Mesodermal cell (in vitro differentiated cells): ENCODE data around the gene LGR4.
A peak's percentile ranks its signal among the peaks of the same experiment; 100 is the strongest.

ENCODE experiments used
- H3K27ac ChIP-seq: 2 replicates; pipeline ENCODE4 v1.7.0; 2013; ENCODE audit warnings: mild to moderate bottlenecking, low read depth, low read length, moderate library complexity; ENCODE audit not compliant: severe bottlenecking
- H3K36me3 ChIP-seq: 2 replicates; pipeline ENCODE4 v1.7.1; 2013; ENCODE audit warnings: mild to moderate bottlenecking, low read length, moderate library complexity; ENCODE audit not compliant: control insufficient read depth, insufficient read depth
- H3K4me1 ChIP-seq: one replicate; pipeline ENCODE4 v1.7.1; 2013; ENCODE audit warnings: mild to moderate bottlenecking, low read length; ENCODE audit not compliant: insufficient read depth, control insufficient read depth, poor library complexity, severe bottlenecking
- H3K4me3 ChIP-seq: 2 replicates; pipeline ENCODE4 v1.7.0; 2013; ENCODE audit warnings: low read length, control low read depth, mild to moderate bottlenecking; ENCODE audit not compliant: insufficient read depth, poor library complexity, severe bottlenecking; ENCODE audit errors: extremely low read depth
- H3K9me3 ChIP-seq: 2 replicates; pipeline ENCODE4 v1.7.1; 2013; ENCODE audit warnings: mild to moderate bottlenecking, low read length, moderate library complexity; ENCODE audit not compliant: control insufficient read depth
- WGBS, 2 experiments: methylation state at CpG; one replicate each; pipeline ENCODE4 v1.1.5; 2013; ENCODE audit warnings: missing lambda C conversion rate in 2 of 2; ENCODE audit not compliant: insufficient coverage in 2 of 2; 5-methylcytosine and 5-hydroxymethylcytosine counted together

The LGR4 gene

DNA sequence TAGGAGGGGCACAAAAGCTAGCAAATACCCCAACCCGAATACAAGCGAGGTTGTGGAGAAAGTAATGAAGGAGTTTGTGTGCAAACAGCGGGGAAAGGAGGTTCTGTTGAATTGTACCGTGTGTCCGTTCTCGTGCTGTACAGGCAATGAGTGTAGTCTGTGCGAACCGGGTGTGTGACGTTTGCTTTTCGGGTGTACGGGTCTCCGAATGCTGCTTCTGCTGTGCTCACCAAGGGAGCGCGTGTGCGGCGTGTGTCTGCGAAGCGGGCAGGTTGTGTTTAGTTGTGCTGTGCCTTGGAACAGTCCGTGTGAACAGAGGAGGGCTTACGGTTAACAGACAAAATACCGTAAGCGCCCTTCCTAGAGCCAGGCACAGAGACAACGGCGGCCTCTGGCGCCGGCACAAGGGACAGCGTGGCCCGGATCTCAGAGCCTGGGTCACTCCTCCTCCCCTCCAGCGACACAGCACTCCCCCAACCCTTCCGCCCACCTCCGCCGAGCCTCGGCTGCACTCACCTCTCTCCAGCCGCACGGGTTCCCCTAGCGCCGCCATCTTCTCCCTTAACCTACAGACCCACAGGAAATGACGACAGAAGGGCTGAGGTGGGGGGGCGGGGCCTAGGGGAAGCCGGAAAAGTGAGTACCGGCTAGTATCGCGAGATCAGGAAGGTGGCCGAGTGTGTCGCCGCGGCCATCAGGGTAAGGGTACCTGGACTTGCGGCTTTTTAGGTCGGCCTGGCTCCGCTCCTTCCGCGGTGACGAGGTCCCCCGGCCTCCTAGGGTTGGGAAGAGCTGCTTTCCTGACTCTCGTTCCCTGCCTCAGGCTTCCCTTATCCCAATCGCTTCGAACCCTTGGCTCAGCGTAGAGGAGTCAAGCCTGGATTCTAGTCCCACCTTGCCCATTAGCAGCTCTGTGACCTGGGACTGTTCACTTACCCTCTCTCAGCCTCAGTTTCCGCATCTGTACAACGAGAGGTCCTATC is 33.9 kb upstream of the LGR4 start, which contains the start of gene LIN7C:
LIN7C (minus strand) TSS at position 570 of the 983 bp plus-strand sequence; CDS start at position 553, 17 bp downstream.
- Histone ChIP-seq H3K4me1 (no peaks in the 10 kb centered on the region), H3K4me3 (peak within 1 kb of the TSS; percentile 85), H3K9me3 (no peaks in the 10 kb centered on the region), H3K27ac (peak within 1 kb of the TSS; percentile 95), H3K36me3 (peaks cover 20% of the 10 kb centered on the region)
- WGBS, 2 experiments: 0% methylated on average over 38 to 46 of the region's 60 CpGs

DNA sequence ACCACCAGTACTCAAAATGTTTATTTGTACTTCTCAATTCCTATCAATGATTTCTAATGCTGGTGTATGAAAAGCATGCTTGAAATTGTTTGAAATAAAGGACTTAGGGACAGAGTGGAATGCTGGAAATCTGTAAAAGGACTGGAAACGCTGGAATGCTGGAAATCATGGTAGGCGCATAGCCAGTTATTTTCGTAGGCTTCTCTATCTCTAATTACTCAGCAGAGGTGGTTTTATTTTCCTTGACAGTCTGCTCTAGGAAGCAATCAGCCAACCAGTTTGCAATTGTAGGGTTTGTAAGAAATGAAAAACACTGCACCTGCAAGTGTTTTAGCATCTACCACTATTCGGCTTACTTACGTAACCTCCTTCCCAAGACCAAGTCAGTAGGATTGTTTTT is 33.2 kb upstream of the LGR4 start:
- H3K36me3 ChIP-seq: peaks cover 22% of the 10 kb centered on the region
- H3K27ac ChIP-seq: peak overlapping the region; percentile 95
- H3K4me3 ChIP-seq: peak overlapping the region; percentile 85
- H3K9me3 ChIP-seq: no peaks in the 10 kb centered on the region
- H3K4me1 ChIP-seq: no peaks in the 10 kb centered on the region
- WGBS, 2 experiments: 0% methylated on average over 1 of the region's 5 CpGs

DNA sequence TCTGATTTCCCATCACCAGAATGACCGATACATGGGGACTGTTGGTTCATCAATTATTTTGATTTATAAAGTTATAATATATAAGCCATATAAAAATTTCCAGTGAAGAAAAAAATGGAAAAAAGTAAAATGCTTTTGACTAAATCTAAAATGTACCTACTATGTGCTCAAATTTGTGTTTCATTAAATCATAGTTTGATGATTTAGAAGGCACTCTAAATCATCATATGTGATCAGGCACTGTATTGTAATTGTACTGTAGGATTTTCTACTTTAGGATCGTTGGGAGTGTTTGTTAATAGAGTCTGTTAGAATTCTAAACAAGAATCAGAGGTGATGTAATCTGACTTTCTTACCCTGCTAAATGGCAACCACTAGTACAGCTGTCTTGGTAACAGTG is 31.6 kb upstream of the LGR4 start:
- WGBS, 2 experiments: 100% methylated on average over 1 of the region's 2 CpGs; no CpG with 5 or more reads in 1 of the 2 experiments
- H3K27ac ChIP-seq: no peak overlapping the region
- H3K9me3 ChIP-seq: no peaks in the 10 kb centered on the region
- H3K4me3 ChIP-seq: no peak overlapping the region
- peaks cover 31% of the 10 kb centered on the region for H3K36me3 ChIP-seq
- H3K4me1 ChIP-seq: no peaks in the 10 kb centered on the region

DNA sequence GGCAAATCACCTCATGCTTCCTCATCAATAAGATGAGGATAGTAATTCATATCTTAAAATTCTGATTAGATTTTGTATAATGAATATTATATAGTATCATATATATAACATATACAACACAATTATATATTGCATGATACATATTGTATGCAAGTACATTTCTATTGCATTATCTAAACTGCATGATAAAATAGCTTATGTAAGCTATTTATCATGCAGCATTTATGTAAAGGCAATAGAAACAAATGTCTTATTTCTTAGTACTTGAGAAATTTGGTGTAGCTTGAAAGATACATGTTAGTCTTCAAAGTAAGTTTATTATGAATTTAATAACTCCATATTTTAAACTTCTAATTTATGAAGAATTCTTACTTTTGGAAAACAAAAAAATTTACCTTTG is 28.5 kb upstream of the LGR4 start:
- H3K4me3 ChIP-seq: no peak overlapping the region
- H3K36me3 ChIP-seq: peaks cover 42% of the 10 kb centered on the region

DNA sequence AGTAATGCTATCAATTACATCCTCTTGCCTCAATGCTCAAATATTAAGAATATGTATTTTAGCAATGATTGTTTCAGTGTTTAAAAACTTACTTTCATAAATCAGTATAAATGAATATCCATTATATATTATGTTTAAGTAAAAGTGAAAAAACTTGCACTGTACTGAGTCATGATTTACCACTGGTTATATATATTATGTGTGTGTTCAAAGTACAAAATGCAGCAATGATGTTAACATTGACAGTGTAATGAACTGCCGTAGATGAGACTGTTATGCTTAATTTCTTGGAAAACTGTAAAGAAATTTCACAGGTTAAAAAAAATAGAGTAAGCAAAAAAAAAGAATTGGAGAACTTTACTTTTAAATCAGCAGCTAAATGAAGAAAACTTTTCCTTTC is 25.3 kb upstream of the LGR4 start:
- WGBS, 2 experiments: no CpG with 5 or more reads among the region's 1 CpG
- Histone ChIP-seq H3K36me3 (peaks cover 52% of the 10 kb centered on the region), H3K9me3 (no peaks in the 10 kb centered on the region), H3K4me1 (no peaks in the 10 kb centered on the region), H3K4me3 (no peak overlapping the region), H3K27ac (no peak overlapping the region)

More for the DNA sequence above, 28.5 kb upstream of the LGR4 start:
- Histone ChIP-seq H3K9me3 (no peaks in the 10 kb centered on the region), H3K4me1 (no peaks in the 10 kb centered on the region), H3K27ac (no peak overlapping the region)

DNA sequence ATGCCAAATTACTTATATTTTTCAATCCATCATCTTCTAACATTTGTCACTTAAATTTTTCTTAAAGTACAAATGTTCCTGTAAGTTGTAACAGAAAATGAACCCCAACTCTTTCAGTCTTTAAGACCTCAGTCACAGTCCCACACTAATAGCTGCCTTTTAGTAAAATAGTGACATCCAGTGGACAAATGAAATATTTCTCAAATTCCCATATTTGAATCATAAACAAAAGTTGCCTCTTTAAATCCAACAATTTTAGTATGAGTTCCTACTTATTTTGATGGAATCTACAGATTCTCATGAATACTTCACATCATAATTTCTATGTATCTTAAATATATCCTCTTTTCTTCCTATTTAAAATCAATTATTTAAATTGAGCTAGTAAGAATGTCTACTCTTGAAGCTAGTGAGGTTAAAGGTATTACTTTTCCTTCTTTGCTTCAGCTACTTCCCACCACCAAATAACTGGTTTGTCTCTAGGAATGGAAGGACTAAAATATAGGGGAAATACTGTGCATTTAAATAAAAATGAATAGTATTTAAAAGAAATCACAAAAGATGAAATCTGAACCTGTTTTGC is 24.8 kb upstream of the LGR4 start:
- no peak overlapping the region for H3K4me3 ChIP-seq
- H3K9me3 ChIP-seq: no peaks in the 10 kb centered on the region
- H3K27ac ChIP-seq: no peak overlapping the region
- H3K4me1 ChIP-seq: no peaks in the 10 kb centered on the region
- peaks cover 52% of the 10 kb centered on the region for H3K36me3 ChIP-seq

DNA sequence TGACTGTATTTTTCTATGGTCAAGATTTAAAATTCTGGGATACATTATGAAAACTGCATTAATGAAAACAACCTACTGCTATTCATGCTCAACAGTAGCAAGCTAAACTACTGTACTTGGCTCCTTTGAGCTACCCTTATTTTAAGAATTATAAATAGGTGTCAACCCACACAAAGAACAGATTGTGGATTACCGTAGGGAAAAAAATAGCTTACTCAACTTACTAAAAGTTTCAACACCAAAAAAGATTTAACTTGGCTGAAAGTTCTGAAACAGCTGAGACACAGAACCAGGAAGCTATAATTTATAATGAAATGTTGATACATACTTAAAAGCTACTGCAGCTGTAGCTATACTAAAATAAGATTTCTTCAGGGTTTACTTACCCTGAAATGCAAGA is 23.9 kb upstream of the LGR4 start:
- H3K4me1 ChIP-seq: no peaks in the 10 kb centered on the region
- H3K4me3 ChIP-seq: no peak overlapping the region
- peaks cover 54% of the 10 kb centered on the region for H3K36me3 ChIP-seq
- no peaks in the 10 kb centered on the region for H3K9me3 ChIP-seq
- no peak overlapping the region for H3K27ac ChIP-seq
- no CpG with 5 or more reads among the region's 1 CpG for WGBS, 2 experiments

DNA sequence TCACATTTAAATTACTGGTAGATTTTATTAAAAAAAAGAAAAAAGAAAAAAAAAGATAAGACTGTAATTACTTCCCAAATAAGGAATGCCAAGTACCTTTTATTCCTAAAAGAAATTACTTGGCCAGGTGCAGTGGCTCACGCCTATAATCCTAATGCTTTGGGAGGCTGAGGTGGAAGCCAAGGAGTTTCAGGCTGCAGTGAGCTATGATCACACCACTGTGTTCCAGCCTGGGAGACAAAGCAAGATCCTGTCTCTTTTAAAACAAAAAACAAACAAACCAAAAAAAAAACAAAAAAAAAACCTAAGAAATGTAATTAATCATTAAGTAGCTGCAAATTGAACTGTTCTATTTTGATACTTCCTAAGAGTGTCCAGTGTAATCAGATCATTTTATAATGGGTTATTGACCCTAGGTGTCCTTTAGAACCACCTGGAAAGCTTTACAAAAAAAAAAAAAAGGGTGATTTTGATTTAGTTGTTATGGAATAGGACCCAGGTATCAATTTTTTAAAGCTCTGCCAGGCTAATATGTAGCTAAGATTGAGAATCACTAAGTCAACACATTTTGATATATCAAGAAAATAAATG is 23.2 kb upstream of the LGR4 start:
- H3K36me3 ChIP-seq: peaks cover 59% of the 10 kb centered on the region
- H3K4me3 ChIP-seq: no peak overlapping the region
- no peak overlapping the region for H3K27ac ChIP-seq
- no CpG with 5 or more reads among the region's 1 CpG for WGBS, 2 experiments
- no peaks in the 10 kb centered on the region for H3K4me1 ChIP-seq
- no peaks in the 10 kb centered on the region for H3K9me3 ChIP-seq

DNA sequence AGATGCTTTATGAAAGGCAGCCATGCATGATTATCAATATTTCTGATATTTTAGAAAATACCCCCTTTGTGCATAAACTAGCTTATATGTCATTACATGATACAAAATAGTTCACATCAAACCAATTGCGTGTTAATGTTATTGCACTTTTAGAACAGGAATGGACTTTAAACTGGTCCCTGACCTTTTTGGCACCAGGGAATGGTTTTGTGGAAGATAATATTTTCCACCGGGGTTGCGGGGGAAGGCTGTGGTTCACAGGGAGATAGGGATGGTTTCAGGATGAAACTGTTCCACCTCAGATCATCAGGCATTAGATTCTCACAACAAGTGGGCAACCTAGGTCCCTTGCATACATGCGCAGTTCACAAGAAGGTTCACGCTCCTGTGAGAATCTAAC is 16.5 kb upstream of the LGR4 start:
- H3K4me1 ChIP-seq: no peaks in the 10 kb centered on the region
- no peaks in the 10 kb centered on the region for H3K9me3 ChIP-seq
- H3K36me3 ChIP-seq: peaks cover 46% of the 10 kb centered on the region
- no peak overlapping the region for H3K27ac ChIP-seq
- H3K4me3 ChIP-seq: no peak overlapping the region
- WGBS, 2 experiments: 77 to 79% methylated on average over 2 to 4 of the region's 5 CpGs

DNA sequence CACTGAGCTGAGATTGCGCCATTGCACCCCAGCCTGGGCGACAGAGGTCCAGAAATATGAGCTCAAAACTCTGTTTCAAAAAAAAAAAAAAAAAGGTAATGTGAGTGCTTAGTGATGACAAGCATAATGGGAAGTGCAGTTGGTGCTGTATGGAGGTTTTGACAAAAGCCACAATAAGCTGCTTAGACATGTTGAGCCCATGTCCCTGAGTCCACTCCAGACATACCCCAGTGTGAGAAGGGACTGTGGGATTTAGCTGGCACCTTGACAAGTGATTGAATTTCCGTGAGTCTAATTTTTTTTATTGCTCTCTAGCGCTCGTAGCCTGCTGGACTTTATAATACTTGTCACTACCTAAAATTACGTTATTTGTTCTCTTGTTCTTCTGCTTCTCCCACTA is 15.1 kb upstream of the LGR4 start:
- Histone ChIP-seq H3K4me1 (no peaks in the 10 kb centered on the region), H3K27ac (no peak overlapping the region), H3K9me3 (no peaks in the 10 kb centered on the region), H3K4me3 (no peak overlapping the region), H3K36me3 (peaks cover 39% of the 10 kb centered on the region)
- WGBS, 2 experiments: 88 to 90% methylated on average over 4 to 5 of the region's 6 CpGs
